Measurements from ENCODE around the gene AGL. TPM values are rescaled to one million over a fixed set of nuclear protein-coding genes. Genes with fewer than 3 reads are reported as not detected.
"Not testable (repeated sequence)": the region's sequence is repeated elsewhere in the genome, so short reads cannot be mapped to it uniquely, and the experiment has no call there.

Gene AGL
- total and polyA plus RNA-seq, 2 of the 13 experiments (the other 11 are each of a cell fraction or from before 2014, with no cell fraction given) = 4.3 to 13.1 TPM

GRCh38 chr1:99957818-99958217 is 107.7 kb downstream of the AGL start:
- H3K36me3 ChIP-seq (replicated peaks in 1 of 2; ENCODE audit: control insufficient read depth in 1 of 2, insufficient read depth in 2 of 2, low read length in 2 of 2) = no peaks in the 10 kb centered on the region
- H3K4me1 ChIP-seq (ENCODE audit: insufficient read depth, low read length) = peaks cover 20% of the 10 kb centered on the region
- no peak overlapping the region for H3K4me3 ChIP-seq (replicated peaks in 1 of 3; ENCODE audit: insufficient read depth in 1 of 3, low read depth in 2 of 3, low read length in 3 of 3)
- FAIRE-seq (no peak), DNase-seq (ENCODE audit: low spot score) (no peak), ATAC-seq (no peak)
- ChIA-PET POLR2A (interaction anchor here (2.3 kb wide), 1 partner anchor 12 kb away, joined by 6 read pairs; the partner anchor contains the start of gene SLC35A3), CTCF (ENCODE audit: low intra/inter-chr PET ratio, low total read pairs) (no interaction called here)
- BruUV-seq (replicated peaks) = no TSS peak
- peak overlapping the region; percentile 69 for H2AFZ ChIP-seq (ENCODE audit: low read length)
- H3K9me3 ChIP-seq (ENCODE audit: low read length) = no peaks in the 10 kb centered on the region
- H3K4me2 ChIP-seq (ENCODE audit: low read depth, low read length) = no peak overlapping the region
- in situ Hi-C loops (cut with HindIII; ENCODE audit: extremely low pct_ligation_motif_present, low pct_unique_long_range_greater_than_20kb) (no loop called here), intact Hi-C loops (cut with micrococcal nuclease; ENCODE audit: unreplicated experiment) (no loop called here)
- no peaks in the 10 kb centered on the region for H4K20me1 ChIP-seq (ENCODE audit: insufficient read depth, low read length)
- WGBS (ENCODE audit: low lambda C conversion rate) = 100% methylated on average over 1 of the region's 1 CpG
- H3K27ac ChIP-seq (ENCODE audit: extremely low read length, insufficient read depth, low read length) = no peak overlapping the region
- TF ChIP-seq PAX8 (CRISPR knock-in tag; IDR thresholded peaks at IDR 0.05; ENCODE audit: borderline replicate concordance) (no peak), HDAC1 (CRISPR knock-in tag; IDR thresholded peaks at IDR 0.05) (no peak), KDM3A (CRISPR knock-in tag; IDR thresholded peaks at IDR 0.05; ENCODE audit: low read depth) (no peak), SIX1 (CRISPR knock-in tag; IDR thresholded peaks at IDR 0.05; ENCODE audit: borderline replicate concordance) (no peak)
- H3K27me3 ChIP-seq (ENCODE audit: control insufficient read depth in 1 of 2, insufficient read depth in 2 of 2, low read length in 2 of 2) = no peaks in the 10 kb centered on the region
- no peak overlapping the region for H3K9ac ChIP-seq (ENCODE audit: insufficient read depth, low read depth, low read length)
- no peaks in the 10 kb centered on the region for H3K79me2 ChIP-seq (ENCODE audit: insufficient read depth, low read length)

GRCh38 chr1:99959189-99959705 is 109.1 kb downstream of the AGL start:
- FAIRE-seq; H2AFZ ChIP-seq (ENCODE audit: low read length); ATAC-seq; H3K79me2 ChIP-seq (ENCODE audit: insufficient read depth, low read length); H3K27me3 ChIP-seq (ENCODE audit: control insufficient read depth in 1 of 2, insufficient read depth in 2 of 2, low read length in 2 of 2); H3K4me2 ChIP-seq (ENCODE audit: low read depth, low read length); H3K27ac ChIP-seq (ENCODE audit: extremely low read length, insufficient read depth, low read length); H3K9me3 ChIP-seq (ENCODE audit: low read length); intact Hi-C loops (cut with micrococcal nuclease; ENCODE audit: unreplicated experiment); H3K9ac ChIP-seq (ENCODE audit: insufficient read depth, low read depth, low read length); CTCF ChIA-PET (ENCODE audit: low intra/inter-chr PET ratio, low total read pairs); BruUV-seq (replicated peaks); in situ Hi-C loops (cut with HindIII; ENCODE audit: extremely low pct_ligation_motif_present, low pct_unique_long_range_greater_than_20kb); POLR2A ChIA-PET; H4K20me1 ChIP-seq (ENCODE audit: insufficient read depth, low read length); H3K36me3 ChIP-seq (replicated peaks in 1 of 2; ENCODE audit: control insufficient read depth in 1 of 2, insufficient read depth in 2 of 2, low read length in 2 of 2); DNase-seq (ENCODE audit: low spot score); H3K4me3 ChIP-seq (replicated peaks in 1 of 3; ENCODE audit: insufficient read depth in 1 of 3, low read depth in 2 of 3, low read length in 3 of 3): not testable (repeated sequence)
- WGBS (ENCODE audit: low lambda C conversion rate) = 23% methylated on average over 7 of the region's 7 CpGs
- H3K4me1 ChIP-seq (ENCODE audit: insufficient read depth, low read length) = peaks cover 20% of the 10 kb centered on the region

- intact Hi-C loops (cut with micrococcal nuclease; ENCODE audit: unreplicated experiment) = loop anchor here (10.0 kb wide), 1 partner anchor 175 kb away; the partner anchor contains the start of genes SASS6 and TRMT13
These were observed 110.1 kb downstream of the AGL start for GRCh38 chr1:99960260-99960659.

More at GRCh38 chr1:99960260-99960659, 110.1 kb downstream of the AGL start:
- H3K79me2 ChIP-seq (ENCODE audit: insufficient read depth, low read length); H3K36me3 ChIP-seq (replicated peaks in 1 of 2; ENCODE audit: control insufficient read depth in 1 of 2, insufficient read depth in 2 of 2, low read length in 2 of 2); H3K4me3 ChIP-seq (replicated peaks in 1 of 3; ENCODE audit: insufficient read depth in 1 of 3, low read depth in 2 of 3, low read length in 3 of 3); H3K27me3 ChIP-seq (ENCODE audit: control insufficient read depth in 1 of 2, insufficient read depth in 2 of 2, low read length in 2 of 2); H3K9ac ChIP-seq (ENCODE audit: insufficient read depth, low read depth, low read length); H4K20me1 ChIP-seq (ENCODE audit: insufficient read depth, low read length); H3K9me3 ChIP-seq (ENCODE audit: low read length); POLR2A ChIA-PET; ATAC-seq; in situ Hi-C loops (cut with HindIII; ENCODE audit: extremely low pct_ligation_motif_present, low pct_unique_long_range_greater_than_20kb); H3K27ac ChIP-seq (ENCODE audit: extremely low read length, insufficient read depth, low read length); H3K4me2 ChIP-seq (ENCODE audit: low read depth, low read length); DNase-seq (ENCODE audit: low spot score); FAIRE-seq; H2AFZ ChIP-seq (ENCODE audit: low read length); CTCF ChIA-PET (ENCODE audit: low intra/inter-chr PET ratio, low total read pairs); BruUV-seq (replicated peaks): not testable (repeated sequence)
- peaks cover 20% of the 10 kb centered on the region for H3K4me1 ChIP-seq (ENCODE audit: insufficient read depth, low read length)
- whole genome bisulfite sequencing (ENCODE audit: low lambda C conversion rate) = 71% methylated on average over 5 of the region's 5 CpGs

Measured in HepG2 (cell line).